ENCODE results near the gene GLOD5. TPM values are rescaled to one million over a fixed set of nuclear protein-coding genes. Genes with fewer than 3 reads are reported as not detected.
A peak's percentile ranks its signal among the peaks of the same experiment; 100 is the strongest.

The GLOD5 gene
- total and polyA plus RNA-seq, 9 of the 15 experiments (the other 6 are each of a cell fraction or from before 2014, with no cell fraction given) = 0.27 to 4.4 (median 2.2) TPM

GRCh38 chrX:48800574-48801279 lies 39.2 kb downstream of the GLOD5 start (continued):
- TF ChIP-seq ARID4B (CRISPR knock-in tag; IDR thresholded peaks at IDR 0.05) (no peak), E4F1 (CRISPR knock-in tag; IDR thresholded peaks at IDR 0.05; ENCODE audit: borderline replicate concordance) (no peak), ZNF146 (CRISPR knock-in tag; IDR thresholded peaks at IDR 0.05; ENCODE audit: unreplicated experiment) (no peak), KLF16 (IDR thresholded peaks at IDR 0.05) (peak; percentile 98), YBX1 (IDR thresholded peaks at IDR 0.05) (no peak), ADNP (tag; IDR thresholded peaks at IDR 0.05) (no peak), SMARCA4 (IDR thresholded peaks at IDR 0.05) (peak; percentile 99), ZNF133 (CRISPR knock-in tag; IDR thresholded peaks at IDR 0.05) (no peak), SMAD3 (CRISPR knock-in tag; conservative IDR thresholded peaks at IDR 0.05) (no peak), EWSR1 (IDR thresholded peaks at IDR 0.05; ENCODE audit: borderline replicate concordance, low read depth, partially characterized antibody) (no peak), ZBTB12 (CRISPR knock-in tag; IDR thresholded peaks at IDR 0.05) (no peak), ZBTB34 (CRISPR knock-in tag; IDR thresholded peaks at IDR 0.05) (no peak), IRF2 (CRISPR knock-in tag; IDR thresholded peaks at IDR 0.05) (no peak), NELFE (IDR thresholded peaks at IDR 0.05; ENCODE audit: insufficient read depth, insufficient read length) (no peak), SOX6 (IDR thresholded peaks at IDR 0.05) (peak; percentile 95), ZNF695 (CRISPR knock-in tag; IDR thresholded peaks at IDR 0.05) (no peak), CBFA2T3 (IDR thresholded peaks at IDR 0.05) (peak; percentile 100), SLC30A9 (CRISPR knock-in tag; IDR thresholded peaks at IDR 0.05) (no peak)
- TF ChIP-seq, protein P1, sequence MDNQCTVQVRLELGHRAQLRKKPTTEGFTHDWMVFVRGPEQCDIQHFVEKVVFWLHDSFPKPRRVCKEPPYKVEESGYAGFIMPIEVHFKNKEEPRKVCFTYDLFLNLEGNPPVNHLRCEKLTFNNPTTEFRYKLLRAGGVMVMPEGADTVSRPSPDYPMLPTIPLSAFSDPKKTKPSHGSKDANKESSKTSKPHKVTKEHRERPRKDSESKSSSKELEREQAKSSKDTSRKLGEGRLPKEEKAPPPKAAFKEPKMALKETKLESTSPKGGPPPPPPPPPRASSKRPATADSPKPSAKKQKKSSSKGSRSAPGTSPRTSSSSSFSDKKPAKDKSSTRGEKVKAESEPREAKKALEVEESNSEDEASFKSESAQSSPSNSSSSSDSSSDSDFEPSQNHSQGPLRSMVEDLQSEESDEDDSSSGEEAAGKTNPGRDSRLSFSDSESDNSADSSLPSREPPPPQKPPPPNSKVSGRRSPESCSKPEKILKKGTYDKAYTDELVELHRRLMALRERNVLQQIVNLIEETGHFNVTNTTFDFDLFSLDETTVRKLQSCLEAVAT (IDR thresholded peaks at IDR 0.05) = no peak; a peak in 1 of 4 replicates
